Raji (cell line): ENCODE data around the gene WWTR1.

Source experiments
- POLR2A ChIP-seq: IDR thresholded peaks from 2 replicates; pipeline ENCODE4 v1.6.1; 2011; ENCODE audit warnings: low read depth, low read length, control low read depth; ENCODE audit not compliant: insufficient read depth

Gene WWTR1

GRCh38 chr3:149619136-149619535 lies 38.7 kb downstream of the WWTR1 start:
- TF ChIP-seq POLR2A: no peak

GRCh38 chr3:149618151-149619123 lies 39.4 kb downstream of the WWTR1 start:
- TF ChIP-seq POLR2A: no peak

- TF ChIP-seq POLR2A: no peak
These were observed 42.0 kb downstream of the WWTR1 start for GRCh38 chr3:149615731-149616221.

- TF ChIP-seq POLR2A: no peak
These were observed 43.8 kb downstream of the WWTR1 start for GRCh38 chr3:149613988-149614387.

GRCh38 chr3:149612456-149612855 lies 45.4 kb downstream of the WWTR1 start:
- TF ChIP-seq POLR2A: no peak

- no peak for TF ChIP-seq POLR2A
These were observed 46.7 kb downstream of the WWTR1 start for GRCh38 chr3:149611149-149611548.

- TF ChIP-seq POLR2A: no peak
These were observed 47.3 kb downstream of the WWTR1 start for GRCh38 chr3:149610351-149611105.

- no peak for TF ChIP-seq POLR2A
These were observed 48.2 kb downstream of the WWTR1 start for GRCh38 chr3:149609595-149609994.

- TF ChIP-seq POLR2A: no peak
These were observed 48.8 kb downstream of the WWTR1 start for GRCh38 chr3:149608987-149609386.

GRCh38 chr3:149605902-149606301 lies 51.9 kb downstream of the WWTR1 start:
- TF ChIP-seq POLR2A: no peak

- TF ChIP-seq POLR2A: no peak
These were observed 53.5 kb downstream of the WWTR1 start for GRCh38 chr3:149604125-149604875.

- no peak for TF ChIP-seq POLR2A
These were observed 54.4 kb downstream of the WWTR1 start for GRCh38 chr3:149603126-149604074.

- TF ChIP-seq POLR2A: no peak
These were observed 57.2 kb downstream of the WWTR1 start for GRCh38 chr3:149600634-149601033.

- TF ChIP-seq POLR2A: no peak
These were observed 58.6 kb downstream of the WWTR1 start for GRCh38 chr3:149599236-149599635.
